Neuronal stem cell (in vitro differentiated cells): ENCODE results near the gene PTPRQ.

Experiments used
- DNase-seq: peaks from one replicate; pipeline ENCODE4 v3.0.0-alpha.2; 2013; ENCODE audit warnings: low spot score
- H2AFZ ChIP-seq: one replicate; pipeline ENCODE4 v1.6.1; 2013; ENCODE audit warnings: mild to moderate bottlenecking, low read length, inconsistent platforms
- H2AK5ac ChIP-seq: 2 replicates; pipeline ENCODE4 v1.6.1; 2013; ENCODE audit warnings: low read depth, mild to moderate bottlenecking, inconsistent platforms, low read length, moderate library complexity, mixed read lengths
- H2BK120ac ChIP-seq: 2 replicates; pipeline ENCODE4 v1.6.1; 2013; ENCODE audit warnings: low read depth, mild to moderate bottlenecking, inconsistent platforms, low read length, moderate library complexity, mixed read lengths
- H2BK12ac ChIP-seq: one replicate; pipeline ENCODE4 v1.6.1; 2013; ENCODE audit warnings: low read length, inconsistent platforms
- H2BK15ac ChIP-seq: 2 replicates; pipeline ENCODE4 v1.6.1; 2013; ENCODE audit warnings: mild to moderate bottlenecking, low read length, inconsistent platforms, mixed read lengths
- H2BK5ac ChIP-seq: one replicate; pipeline ENCODE4 v1.6.1; 2013; ENCODE audit warnings: inconsistent platforms, mild to moderate bottlenecking, low read length, moderate library complexity
- H3K14ac ChIP-seq: one replicate; pipeline ENCODE4 v1.6.1; 2013; ENCODE audit warnings: low read length, inconsistent platforms
- H3K18ac ChIP-seq: 2 replicates; pipeline ENCODE4 v1.6.1; 2013; ENCODE audit warnings: low read length, inconsistent platforms
- H3K23ac ChIP-seq: 2 replicates; pipeline ENCODE4 v1.6.1; 2013; ENCODE audit warnings: low read depth, mild to moderate bottlenecking, mixed read lengths, low read length, inconsistent platforms; ENCODE audit not compliant: poor library complexity
- H3K27ac ChIP-seq: replicated peaks from 3 replicates; pipeline ENCODE4 v1.5.1; 2013; ENCODE audit warnings: low read length, inconsistent platforms
- H3K27me3 ChIP-seq, 3 experiments: 2 replicates each; pipeline ENCODE4 v1.6.1; 2013; ENCODE audit warnings: low read length in 3 of 3, mild to moderate bottlenecking in 2 of 3, inconsistent platforms in 1 of 3, low read depth in 1 of 3, mixed read lengths in 1 of 3, moderate library complexity in 1 of 3; ENCODE audit not compliant: control insufficient read depth in 3 of 3, insufficient read depth in 3 of 3
- H3K36me3 ChIP-seq, 2 donors: replicated peaks in 1 of 2; 2 replicates each; pipeline ENCODE4 v1.6.1; 2013; ENCODE audit warnings: low read length in 2 of 2; ENCODE audit not compliant: control insufficient read depth in 2 of 2, insufficient read depth in 2 of 2
- H3K4ac ChIP-seq: 2 replicates; pipeline ENCODE4 v1.6.1; 2013; ENCODE audit warnings: inconsistent platforms, mild to moderate bottlenecking, low read length, moderate library complexity
- H3K4me1 ChIP-seq, 2 donors: 1 replicate in 1 of 2; 2 replicates in 1 of 2; pipeline ENCODE4 v1.6.1; 2013; ENCODE audit warnings: low read length in 2 of 2, low read depth in 1 of 2; ENCODE audit not compliant: control insufficient read depth in 2 of 2, insufficient read depth in 1 of 2
- H3K4me2 ChIP-seq: one replicate; pipeline ENCODE4 v1.6.1; 2013; ENCODE audit warnings: mild to moderate bottlenecking, low read length, inconsistent platforms; ENCODE audit not compliant: insufficient read depth, poor library complexity, severe bottlenecking
- H3K4me3 ChIP-seq, 2 donors: 2 replicates each; pipeline ENCODE4 v1.5.1; 2013; ENCODE audit warnings: low read length in 2 of 2, mild to moderate bottlenecking in 2 of 2, inconsistent platforms in 1 of 2, moderate library complexity in 1 of 2
- H3K79me1 ChIP-seq: one replicate; pipeline ENCODE4 v1.6.1; 2013; ENCODE audit warnings: low read depth, mild to moderate bottlenecking, inconsistent platforms, low read length, moderate library complexity
- H3K9ac ChIP-seq: one replicate; pipeline ENCODE4 v1.6.1; 2013; ENCODE audit warnings: mild to moderate bottlenecking, low read depth, low read length, inconsistent platforms; ENCODE audit not compliant: poor library complexity
- H3K9me3 ChIP-seq, 2 donors: replicated peaks in 1 of 2; 2 replicates each; pipeline versions ENCODE3 to v1.6.1; 2013; ENCODE audit warnings: low read length in 2 of 2, mild to moderate bottlenecking in 2 of 2, inconsistent platforms in 1 of 2, low read depth in 1 of 2, mixed read lengths in 1 of 2, moderate library complexity in 1 of 2; ENCODE audit not compliant: control insufficient read depth in 2 of 2, insufficient read depth in 1 of 2
- H4K8ac ChIP-seq: one replicate; pipeline ENCODE4 v1.6.1; 2013; ENCODE audit warnings: low read depth, mild to moderate bottlenecking, inconsistent platforms, low read length, moderate library complexity
- H4K91ac ChIP-seq: one replicate; pipeline ENCODE4 v1.6.1; 2013; ENCODE audit warnings: low read length, low read depth, mild to moderate bottlenecking, inconsistent platforms; ENCODE audit not compliant: poor library complexity
- WGBS, 2 donors: extraction: QIAGEN DNeasy Blood & Tissue Kit; methylation state at CpG; one replicate each; pipeline ENCODE4 v1.1.7; 2013; ENCODE audit warnings: missing lambda C conversion rate in 2 of 2, mixed read lengths in 1 of 2; ENCODE audit not compliant: insufficient read length in 2 of 2, insufficient replicate concordance in 1 of 2; ENCODE audit errors: extremely low coverage in 2 of 2; 5-methylcytosine and 5-hydroxymethylcytosine counted together

PTPRQ gene

GRCh38 chr12:80415466-80415865 lies 28.6 kb upstream of the PTPRQ start:
- Histone ChIP-seq H3K36me3 (no peaks in the 10 kb centered on the region), H2BK120ac (no peak overlapping the region), H3K18ac (no peak overlapping the region), H3K27ac (no peak overlapping the region), H3K23ac (no peak overlapping the region), H2BK12ac (no peak overlapping the region), H3K9ac (no peak overlapping the region), H3K14ac (no peak overlapping the region), H3K79me1 (no peaks in the 10 kb centered on the region), H3K4ac (no peak overlapping the region), H3K4me2 (no peak overlapping the region), H4K8ac (no peak overlapping the region), H4K91ac (no peak overlapping the region), H3K4me3 (no peak overlapping the region), H2AK5ac (no peak overlapping the region), H2AFZ (no peak overlapping the region), H3K27me3 (no peaks in the 10 kb centered on the region), H3K4me1 (peaks cover 0 to 4% of the 10 kb centered on the region in 2 donors), H2BK15ac (no peak overlapping the region), H3K9me3 (no peaks in the 10 kb centered on the region), H2BK5ac (no peak overlapping the region)
- DNase-seq, result no peak
- WGBS, 2 donors, result no CpG with 5 or more reads among the region's 1 CpG

DNA sequence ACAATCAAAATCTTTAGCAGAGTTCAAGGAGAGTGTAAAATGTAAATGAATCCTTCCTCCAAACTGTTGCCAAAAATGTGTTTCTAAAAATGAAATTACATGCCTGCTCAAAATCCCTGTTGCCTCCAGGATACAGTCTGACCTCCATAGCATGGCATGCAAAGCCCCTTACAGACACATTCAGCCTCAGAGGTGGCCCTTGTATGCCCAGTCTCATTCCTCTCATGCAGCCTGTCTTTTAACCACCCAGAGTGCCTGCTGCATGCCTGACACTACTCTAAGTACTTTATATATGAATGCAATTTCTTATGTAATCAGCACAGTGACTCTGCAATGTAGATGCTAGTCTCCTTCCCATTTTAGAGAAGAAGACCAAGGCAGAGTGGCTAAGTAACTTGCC lies 24.4 kb upstream of the PTPRQ start:
- H4K91ac ChIP-seq, result no peak overlapping the region
- DNase-seq, result no peak

GRCh38 chr12:80420075-80420474 lies 24.0 kb upstream of the PTPRQ start:
- no peak overlapping the region for H4K8ac ChIP-seq
- no peak overlapping the region for H3K4me2 ChIP-seq
- H3K9me3 ChIP-seq, result no peaks in the 10 kb centered on the region
- no peak overlapping the region for H3K9ac ChIP-seq
- H2AFZ ChIP-seq, result no peak overlapping the region
- H2AK5ac ChIP-seq, result no peak overlapping the region
- H3K23ac ChIP-seq, result no peak overlapping the region
- H3K14ac ChIP-seq, result no peak overlapping the region
- H3K79me1 ChIP-seq, result no peaks in the 10 kb centered on the region
- no peak overlapping the region for H2BK120ac ChIP-seq
- no peak overlapping the region for H2BK15ac ChIP-seq
- no peak overlapping the region for H2BK5ac ChIP-seq
- no peak overlapping the region for H3K4me3 ChIP-seq
- no peak overlapping the region for H3K18ac ChIP-seq
- H3K4me1 ChIP-seq, result no peaks in the 10 kb centered on the region
- no peak overlapping the region for H3K4ac ChIP-seq
- no peak for DNase-seq
- H3K27me3 ChIP-seq, result no peaks in the 10 kb centered on the region
- H3K36me3 ChIP-seq, result no peaks in the 10 kb centered on the region
- no peak overlapping the region for H4K91ac ChIP-seq
- H3K27ac ChIP-seq, result no peak overlapping the region
- H2BK12ac ChIP-seq, result no peak overlapping the region

More for the DNA sequence above, 24.4 kb upstream of the PTPRQ start:
- H3K79me1 ChIP-seq, result no peaks in the 10 kb centered on the region
- H3K4ac ChIP-seq, result no peak overlapping the region
- no peak overlapping the region for H2BK15ac ChIP-seq
- no peak overlapping the region for H3K14ac ChIP-seq
- no peak overlapping the region for H3K18ac ChIP-seq
- H2BK120ac ChIP-seq, result no peak overlapping the region
- no peak overlapping the region for H2AFZ ChIP-seq
- no peak overlapping the region for H2BK5ac ChIP-seq
- H4K8ac ChIP-seq, result no peak overlapping the region
- no peak overlapping the region for H3K27ac ChIP-seq
- H3K23ac ChIP-seq, result no peak overlapping the region
- H2BK12ac ChIP-seq, result no peak overlapping the region
- no peak overlapping the region for H2AK5ac ChIP-seq
- no peak overlapping the region for H3K4me2 ChIP-seq
- no peaks in the 10 kb centered on the region for H3K4me1 ChIP-seq
- H3K36me3 ChIP-seq, result no peaks in the 10 kb centered on the region
- no peaks in the 10 kb centered on the region for H3K9me3 ChIP-seq
- no peaks in the 10 kb centered on the region for H3K27me3 ChIP-seq
- no peak overlapping the region for H3K9ac ChIP-seq
- H3K4me3 ChIP-seq, result no peak overlapping the region

DNA sequence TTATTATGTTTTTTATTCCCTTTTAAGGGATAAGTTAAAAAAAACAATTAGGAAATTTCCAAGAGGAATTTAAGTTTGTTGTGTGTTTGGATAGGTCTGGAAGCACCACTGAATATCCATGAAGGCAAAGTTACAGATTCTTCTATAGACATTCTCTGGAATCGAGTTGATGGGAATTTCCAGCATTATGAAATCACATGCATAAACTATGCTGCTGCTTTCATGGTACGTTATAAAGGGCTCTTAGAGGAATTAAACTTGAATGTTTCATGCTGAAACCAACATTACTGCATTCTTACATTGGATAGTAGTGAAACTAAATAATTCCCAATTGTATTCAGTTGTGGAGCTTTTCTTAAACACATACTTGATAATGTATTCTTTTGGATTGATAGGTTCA lies 21.5 kb upstream of the PTPRQ start:
- Histone ChIP-seq H2BK5ac (no peak overlapping the region), H3K36me3 (no peaks in the 10 kb centered on the region), H4K91ac (no peak overlapping the region), H2AFZ (no peak overlapping the region), H3K27me3 (no peaks in the 10 kb centered on the region), H3K79me1 (no peaks in the 10 kb centered on the region), H2BK12ac (no peak overlapping the region), H3K9me3 (no peaks in the 10 kb centered on the region), H3K14ac (no peak overlapping the region), H2BK15ac (no peak overlapping the region), H3K4me1 (no peaks in the 10 kb centered on the region), H3K18ac (no peak overlapping the region), H3K4me2 (no peak overlapping the region), H2AK5ac (no peak overlapping the region), H4K8ac (no peak overlapping the region), H3K23ac (no peak overlapping the region), H3K4ac (no peak overlapping the region), H2BK120ac (no peak overlapping the region), H3K9ac (no peak overlapping the region), H3K27ac (no peak overlapping the region), H3K4me3 (no peak overlapping the region)
- DNase-seq, result no peak
- WGBS, 2 donors, result no CpG with 5 or more reads among the region's 2 CpGs
